Activated T-helper 1 cell treated with Interleukin-2 at 50 U/mL for 16 hours (primary cell): ENCODE data around the gene FAM240B.

Experiments
- DNase-seq: peaks from one replicate; pipeline ENCODE4 v3.0.0-alpha.2; 2020; ENCODE audit warnings: low read depth

The FAM240B gene

DNA sequence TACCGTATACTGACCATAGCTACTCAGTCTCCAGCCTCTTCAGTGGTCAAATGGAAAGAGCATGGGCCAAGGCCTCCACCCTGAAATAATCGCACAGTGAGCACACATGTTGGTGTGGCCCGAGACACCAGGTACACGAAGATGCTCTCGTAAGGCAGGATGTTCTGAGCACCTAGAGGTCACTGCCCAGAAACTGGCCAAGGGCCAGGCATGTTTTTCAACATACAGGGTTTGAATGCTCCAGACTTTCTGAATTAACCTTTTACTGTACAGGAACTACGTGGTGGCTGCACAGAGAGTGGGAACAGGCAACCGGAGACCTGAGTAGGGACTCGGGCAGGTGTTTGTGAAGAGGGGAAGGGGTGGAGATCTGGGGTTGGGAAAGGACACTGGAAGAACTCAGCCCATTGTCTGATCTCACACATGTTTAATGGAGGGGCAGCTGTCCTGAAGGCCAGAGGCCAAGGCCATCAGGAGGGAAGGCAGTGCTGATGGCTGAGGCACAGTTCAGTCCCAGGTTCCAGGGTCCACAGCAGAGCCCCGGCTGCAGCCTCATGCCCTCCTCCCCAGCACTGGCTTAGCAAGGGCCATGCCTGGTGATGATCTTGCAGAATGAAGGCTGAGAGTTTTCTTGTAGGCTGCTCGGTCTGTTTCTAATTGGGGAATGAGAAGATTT lies 51.0 kb downstream of the FAM240B start:
- DNase-seq: no peak

DNA sequence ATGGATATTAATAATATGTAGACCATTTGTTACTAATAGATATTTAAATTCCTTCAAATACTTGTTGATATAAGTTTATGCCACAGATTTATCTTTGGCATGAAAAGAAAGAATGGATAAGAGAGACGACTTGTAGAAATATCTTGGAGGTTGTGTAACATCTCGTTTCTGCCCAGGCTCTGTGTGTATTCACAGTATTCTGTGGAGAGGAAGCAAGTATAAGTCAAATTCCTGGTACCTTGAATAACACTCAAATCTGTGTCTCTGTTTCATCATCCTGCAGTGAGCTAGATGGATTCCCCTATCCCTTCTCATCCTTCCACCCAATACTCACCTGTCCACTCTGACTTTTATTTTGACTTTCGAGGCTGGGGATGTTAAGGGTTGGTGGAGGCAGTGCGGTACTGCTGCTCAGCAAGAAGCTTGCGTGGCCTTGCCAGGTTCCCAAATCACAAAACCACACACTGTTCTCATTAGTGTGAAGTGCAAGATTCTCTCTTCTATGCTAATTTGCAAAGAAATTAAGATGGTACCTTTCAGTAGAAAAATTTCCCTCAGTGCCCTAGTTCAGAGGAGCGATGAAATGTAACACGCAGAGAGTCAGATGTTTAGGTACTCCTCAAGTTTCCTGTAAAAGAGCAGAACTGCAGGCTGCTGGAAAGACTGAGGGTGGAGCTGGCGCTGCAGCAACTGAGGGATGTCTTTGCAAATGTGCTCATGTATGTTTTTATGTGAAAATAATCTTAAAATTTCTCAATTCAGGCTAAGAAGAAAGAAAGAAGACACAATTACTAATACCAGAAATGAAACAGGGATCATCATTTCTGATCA lies 57.0 kb downstream of the FAM240B start:
- DNase-seq: no peak

DNA sequence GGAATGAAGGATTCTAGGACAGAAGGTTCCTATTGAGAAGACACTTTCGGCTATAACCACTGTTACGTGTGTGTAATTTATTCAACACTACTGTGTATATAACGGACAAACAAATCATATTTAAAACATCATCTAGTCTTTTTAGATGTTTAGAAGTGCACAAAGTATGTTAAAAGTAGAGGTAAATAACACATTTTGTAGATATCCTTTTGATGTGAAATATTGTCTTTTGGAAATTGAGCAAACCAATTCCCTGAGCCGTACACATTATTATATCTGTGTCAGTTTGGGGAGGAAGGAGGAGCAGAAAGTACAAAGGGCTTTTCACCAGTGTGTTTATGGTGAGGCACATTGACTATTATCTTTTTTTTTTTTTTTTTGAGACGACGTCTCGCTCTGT lies 60.4 kb downstream of the FAM240B start:
- no peak for DNase-seq

DNA sequence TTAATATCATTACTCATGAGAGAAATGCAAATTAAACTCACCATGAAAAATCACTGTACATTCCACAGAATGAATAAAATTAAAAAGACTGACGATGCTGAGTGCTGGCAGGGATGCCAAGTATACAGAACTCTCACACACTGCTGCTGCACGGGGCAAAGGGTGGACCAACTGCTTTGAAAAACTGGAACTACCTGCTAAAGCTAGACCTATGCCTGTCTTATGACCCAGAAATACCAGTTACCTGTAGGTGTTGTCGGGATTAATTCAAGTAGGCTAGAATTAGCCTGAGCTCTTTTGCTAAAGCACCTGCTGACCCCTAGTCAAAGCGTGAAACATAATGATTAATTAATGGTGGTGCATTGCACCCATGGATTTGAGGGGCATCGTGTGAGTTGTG lies 63.0 kb downstream of the FAM240B start:
- no peak for DNase-seq

DNA sequence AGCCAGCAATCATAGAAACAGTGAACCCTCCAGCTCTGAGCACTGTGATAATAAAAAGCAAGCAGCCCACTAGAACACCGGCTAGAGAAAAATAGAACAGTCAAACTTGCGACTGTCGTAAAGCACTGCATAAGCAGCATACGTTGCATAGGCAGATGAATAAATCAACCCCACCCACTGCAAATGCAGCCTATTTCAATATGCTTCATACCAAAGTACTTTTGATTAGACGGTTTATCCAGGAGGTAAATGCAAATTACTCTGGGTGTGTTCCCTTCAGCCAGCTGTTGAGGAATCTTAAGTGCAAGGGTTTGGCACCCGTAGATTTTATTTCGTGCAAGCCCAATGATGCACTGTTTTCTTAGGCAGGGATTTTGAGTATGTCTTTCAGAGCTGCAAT lies 67.4 kb downstream of the FAM240B start:
- no peak for DNase-seq

DNA sequence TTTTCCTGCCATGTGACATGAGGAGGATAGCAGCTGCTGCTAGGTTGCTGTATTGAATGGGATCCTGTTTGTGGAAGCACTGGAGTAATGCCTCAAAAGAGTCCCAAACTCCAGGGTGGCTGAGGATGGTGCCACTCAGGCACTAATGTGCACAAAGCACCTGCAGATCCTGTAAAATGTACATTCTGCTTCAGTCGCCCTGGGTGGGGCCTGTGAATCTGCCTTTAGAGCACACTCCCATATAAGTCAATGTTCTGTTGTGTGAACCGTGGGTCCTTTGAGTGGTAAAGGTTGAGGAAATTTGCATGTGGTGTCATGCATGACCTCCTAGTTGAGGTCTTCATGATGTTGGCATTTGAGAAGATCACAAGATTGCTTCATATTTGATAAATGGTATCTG lies 67.9 kb downstream of the FAM240B start:
- DNase-seq: no peak

DNA sequence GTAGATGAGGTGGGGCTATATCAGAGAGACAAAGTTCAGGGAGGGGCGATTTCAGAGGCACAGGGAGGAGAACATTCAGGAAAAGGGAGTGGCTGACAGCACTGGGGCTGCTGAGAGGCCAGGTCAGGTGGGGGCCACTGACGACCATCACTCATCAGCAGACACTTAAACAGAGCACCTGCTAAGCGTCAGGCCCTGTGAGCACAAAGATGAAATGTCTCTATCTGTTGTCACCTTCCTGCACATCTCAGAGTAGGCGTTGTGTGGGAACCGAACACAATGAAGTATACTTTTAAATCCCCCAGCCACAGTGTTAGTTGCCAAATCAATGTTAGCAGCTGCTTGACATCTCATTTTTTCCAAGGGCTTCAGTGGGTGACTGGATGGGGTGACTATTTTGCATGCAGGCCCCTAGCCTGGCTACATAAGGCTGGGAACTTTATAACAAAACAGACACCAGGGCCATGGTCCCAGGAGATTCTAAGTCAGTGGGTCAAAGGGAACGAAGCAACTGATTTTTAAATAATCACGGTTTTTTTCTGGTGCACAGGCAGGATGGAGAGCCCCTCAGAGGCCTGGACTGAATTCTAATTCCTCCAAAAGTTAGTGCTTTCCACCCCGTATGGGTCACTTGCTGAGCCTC lies 68.4 kb downstream of the FAM240B start:
- DNase-seq: no peak

DNA sequence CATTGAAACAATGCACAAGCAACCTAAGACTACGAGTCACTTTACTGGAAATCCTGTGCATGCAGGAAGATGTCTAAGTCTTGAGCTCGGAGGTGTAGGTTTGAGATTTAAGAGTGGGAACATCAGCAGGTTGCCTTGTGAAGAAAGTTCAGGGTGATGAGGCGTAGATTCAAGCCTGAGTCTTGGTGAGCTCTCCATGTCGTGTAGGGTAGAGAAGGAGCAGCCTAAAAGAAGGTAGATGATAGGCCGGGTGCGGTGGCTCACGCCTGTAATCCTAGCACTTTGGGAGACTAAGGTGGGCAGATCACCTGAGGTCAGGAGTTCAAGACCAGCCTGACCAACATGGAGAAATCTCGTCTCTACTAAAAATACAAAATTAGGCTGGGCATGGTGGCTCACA lies 69.4 kb downstream of the FAM240B start:
- DNase-seq: no peak

DNA sequence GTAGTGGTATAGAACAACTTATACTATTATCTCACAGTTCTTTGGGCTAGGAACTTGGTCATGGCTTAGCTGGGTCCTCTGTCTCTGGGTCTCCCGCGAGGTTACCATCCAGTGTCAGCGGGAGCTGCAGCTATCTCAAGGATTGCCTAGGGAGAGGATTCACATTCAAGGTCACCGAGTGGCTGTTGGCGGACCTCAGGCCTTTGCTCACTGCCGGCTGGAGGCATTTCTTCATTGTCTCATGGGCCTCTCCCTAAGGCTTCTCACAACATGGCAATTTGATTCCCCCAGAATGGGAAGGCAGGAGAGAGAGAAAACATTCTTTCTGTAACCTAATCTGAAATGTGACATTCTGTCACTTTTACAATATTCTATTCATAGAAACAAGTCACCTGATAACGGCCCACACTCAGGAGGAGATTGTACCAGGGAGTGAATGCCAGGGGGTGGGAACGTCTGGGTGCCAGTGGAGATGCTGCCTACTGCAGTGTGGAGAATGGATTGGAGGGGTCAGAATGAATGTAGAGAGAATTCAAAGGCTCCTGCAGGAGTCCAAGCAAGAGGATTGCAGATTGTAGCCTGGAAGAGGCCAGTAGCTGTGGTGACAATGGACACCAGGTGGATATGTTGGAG lies 70.1 kb downstream of the FAM240B start:
- DNase-seq: no peak

DNA sequence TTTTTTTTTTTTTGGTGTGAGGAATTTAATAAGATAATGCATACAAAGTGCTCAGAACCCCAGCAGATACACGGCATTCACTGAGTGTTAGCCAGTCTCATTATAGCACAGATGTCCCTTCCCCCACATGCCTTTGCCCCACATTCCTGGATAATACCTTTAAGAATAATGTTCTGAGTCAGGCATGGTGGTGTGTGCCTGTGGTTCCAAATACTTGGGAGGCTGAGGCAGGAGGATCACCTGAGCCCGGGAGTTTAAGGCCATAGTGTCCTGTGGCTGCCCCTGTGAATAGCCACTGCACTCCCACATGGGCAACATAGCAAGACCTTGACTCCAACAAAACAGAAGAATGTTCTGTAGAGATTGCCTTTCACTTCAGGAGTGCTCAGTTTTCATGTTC lies 75.3 kb downstream of the FAM240B start:
- DNase-seq: no peak
